Subcutaneous abdominal adipose tissue (tissue), 5 donors: ENCODE data around the gene ZNF618.

Experiments used
- H3K27ac ChIP-seq: one replicate; pipeline ENCODE4 v1.7.0; 2013; ENCODE audit warnings: low read depth, mild to moderate bottlenecking, inconsistent platforms, low read length, moderate library complexity
- H3K27me3 ChIP-seq, 5 donors: one replicate each; pipeline ENCODE4 v1.7.0; 2013; ENCODE audit warnings: low read length in 5 of 5, inconsistent platforms in 1 of 5; ENCODE audit not compliant: control insufficient read depth in 5 of 5, insufficient read depth in 4 of 5
- H3K36me3 ChIP-seq, 5 donors: one replicate each; pipeline ENCODE4 v1.7.0; 2013; ENCODE audit warnings: low read length in 5 of 5; ENCODE audit not compliant: control insufficient read depth in 5 of 5, insufficient read depth in 5 of 5
- H3K4me1 ChIP-seq, 5 donors: one replicate each; pipeline ENCODE4 v1.7.0; 2013; ENCODE audit warnings: low read length in 5 of 5, mild to moderate bottlenecking in 3 of 5, moderate library complexity in 1 of 5; ENCODE audit not compliant: control insufficient read depth in 5 of 5, insufficient read depth in 5 of 5
- H3K4me3 ChIP-seq, 5 donors: one replicate each; pipeline ENCODE4 v1.7.0; 2013; ENCODE audit warnings: low read length in 5 of 5, low read depth in 1 of 5
- H3K9ac ChIP-seq, 5 donors: one replicate each; pipeline ENCODE4 v1.7.0; 2013; ENCODE audit warnings: low read length in 5 of 5, mild to moderate bottlenecking in 4 of 5, moderate library complexity in 3 of 5
- H3K9me3 ChIP-seq, 5 donors: one replicate each; pipeline ENCODE4 v1.7.0; 2013; ENCODE audit warnings: low read length in 5 of 5; ENCODE audit not compliant: control insufficient read depth in 5 of 5
- donor health status: healthy.
- donor health status: healthy.
- donor health status: healthy.
- donor health status: healthy.
- donor health status: healthy.

The ZNF618 gene

DNA sequence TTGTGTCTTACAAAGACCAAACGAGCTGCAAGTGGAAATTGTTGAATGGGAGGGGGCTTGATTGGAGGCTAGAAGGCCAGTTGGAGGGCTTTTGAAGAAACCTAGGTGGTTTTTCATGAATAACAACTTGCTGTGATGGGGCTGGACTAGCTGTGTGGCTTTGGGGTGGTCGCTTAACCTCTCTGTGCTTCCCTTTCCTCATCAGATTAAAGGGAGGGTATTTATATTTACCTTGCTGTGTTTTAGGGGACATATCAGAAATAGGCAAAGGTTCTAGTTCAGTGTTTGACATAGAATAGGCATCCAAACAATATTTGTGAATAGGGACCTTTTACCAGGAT is 74.9 kb downstream of the ZNF618 start:
- Histone ChIP-seq H3K27me3 (no peaks in the 10 kb centered on the region), H3K36me3 (peaks cover 0 to 3% (median 0%) of the 10 kb centered on the region in 5 donors), H3K4me1 (peaks cover 0 to 16% (median 14%) of the 10 kb centered on the region in 5 donors), H3K9ac (no peak overlapping the region), H3K4me3 (no peak overlapping the region), H3K9me3 (no peaks in the 10 kb centered on the region), H3K27ac (no peak overlapping the region)

DNA sequence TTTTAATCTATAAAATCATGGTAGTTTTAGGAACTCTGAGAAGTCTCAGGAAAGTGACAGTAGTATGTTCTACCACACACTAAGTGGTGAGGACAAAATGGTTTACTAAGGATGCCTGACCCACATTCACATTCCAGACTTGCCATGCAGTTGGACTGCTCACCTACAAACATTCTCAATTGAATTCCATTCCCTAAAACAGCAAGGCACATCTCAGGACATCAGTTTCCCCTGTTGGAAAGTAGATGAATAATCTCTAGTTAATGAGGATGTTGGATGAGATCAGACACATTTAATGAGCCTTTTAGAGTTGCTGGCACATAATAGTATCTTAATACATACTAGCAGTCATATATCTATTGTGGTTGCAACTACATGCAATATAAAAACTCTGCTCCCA is 76.6 kb downstream of the ZNF618 start:
- Histone ChIP-seq H3K36me3 (no peaks in the 10 kb centered on the region), H3K9ac (no peak overlapping the region), H3K4me1 (peaks cover 0 to 26% (median 19%) of the 10 kb centered on the region in 5 donors)

DNA sequence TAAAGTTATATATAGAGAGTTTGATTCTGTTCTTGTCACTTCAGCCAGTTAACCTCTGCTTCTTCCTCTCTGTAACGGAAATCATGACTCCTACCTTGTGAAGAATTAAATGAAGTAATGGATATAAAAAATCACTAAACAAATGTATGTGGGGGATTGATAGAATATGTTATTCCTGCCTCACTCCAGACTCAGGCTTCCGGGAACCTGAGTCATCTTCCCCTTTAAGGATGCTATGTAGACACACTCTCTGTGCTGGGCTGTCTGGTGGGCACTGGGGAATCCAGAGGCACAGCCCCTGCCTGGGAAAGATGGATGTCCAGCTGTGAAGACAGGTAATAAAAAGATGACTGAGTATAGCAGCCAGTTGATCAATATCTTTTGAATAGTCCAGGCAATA is 77.4 kb downstream of the ZNF618 start:
- Histone ChIP-seq H3K4me1 (peaks cover 0 to 35% (median 27%) of the 10 kb centered on the region in 5 donors), H3K27ac (no peak overlapping the region), H3K4me3 (no peak overlapping the region), H3K36me3 (no peaks in the 10 kb centered on the region), H3K9ac (no peak overlapping the region), H3K9me3 (no peaks in the 10 kb centered on the region), H3K27me3 (no peaks in the 10 kb centered on the region)

More for the DNA sequence above, 76.6 kb downstream of the ZNF618 start:
- Histone ChIP-seq H3K4me3 (no peak overlapping the region), H3K9me3 (no peaks in the 10 kb centered on the region), H3K27me3 (no peaks in the 10 kb centered on the region), H3K27ac (no peak overlapping the region)

DNA sequence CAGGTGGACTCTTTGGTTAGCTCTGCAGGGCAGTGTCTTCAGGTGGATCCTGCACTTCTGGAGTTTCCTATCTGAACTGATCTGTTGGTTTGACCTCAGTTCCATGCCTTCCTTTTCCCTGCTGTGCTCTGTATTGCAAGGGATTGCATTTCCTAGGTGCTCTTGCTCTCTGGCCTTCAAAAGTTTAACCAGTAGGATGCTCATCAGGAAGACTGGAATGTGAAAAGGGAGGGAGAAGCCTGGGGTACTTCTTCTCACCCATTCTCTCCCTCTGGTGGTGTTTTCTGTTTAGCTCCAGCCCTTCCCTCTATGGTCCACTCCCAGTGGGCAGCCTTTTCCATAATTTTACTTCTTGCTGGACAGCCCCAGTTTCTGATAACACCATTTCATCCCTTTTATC is 78.5 kb downstream of the ZNF618 start:
- Histone ChIP-seq H3K4me1 (peaks cover 0 to 36% (median 27%) of the 10 kb centered on the region in 5 donors), H3K9me3 (no peaks in the 10 kb centered on the region), H3K9ac (no peak overlapping the region), H3K27me3 (no peaks in the 10 kb centered on the region), H3K4me3 (no peak overlapping the region), H3K27ac (no peak overlapping the region), H3K36me3 (no peaks in the 10 kb centered on the region)

DNA sequence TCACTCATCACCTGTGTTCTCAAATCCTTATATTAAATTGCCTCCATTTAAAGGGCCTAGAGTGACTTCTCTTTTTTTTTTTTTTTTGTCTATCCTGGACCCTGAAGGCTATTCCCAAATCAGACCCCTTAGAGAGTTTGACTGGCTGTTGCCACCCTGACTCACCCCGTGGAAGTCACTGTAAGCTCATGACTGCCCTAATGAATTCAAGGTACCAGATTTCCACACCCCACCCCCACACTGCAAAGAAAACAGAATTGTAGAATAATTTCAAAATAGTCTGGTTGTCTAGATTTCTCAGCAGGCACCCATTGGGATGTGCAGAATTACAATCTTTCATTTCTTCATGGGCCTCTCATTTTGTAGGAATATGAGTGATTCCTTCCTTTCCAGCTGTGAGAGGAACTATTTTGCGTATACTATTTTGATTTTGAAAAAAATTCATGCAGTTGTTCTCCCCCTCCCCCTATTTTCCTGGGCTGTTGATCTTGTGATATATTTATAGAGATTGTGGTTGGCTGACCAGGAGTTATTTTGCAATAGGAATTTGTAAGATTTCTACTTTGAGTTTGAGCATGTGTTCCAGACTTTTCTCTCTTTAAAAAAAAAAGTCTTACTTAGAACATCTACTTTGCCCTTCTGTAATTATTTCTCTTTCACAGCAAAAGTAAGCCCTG is 79.1 kb downstream of the ZNF618 start:
- Histone ChIP-seq H3K36me3 (no peaks in the 10 kb centered on the region), H3K4me3 (no peak overlapping the region), H3K9me3 (no peaks in the 10 kb centered on the region), H3K4me1 (peaks cover 0 to 36% (median 27%) of the 10 kb centered on the region in 5 donors), H3K27me3 (no peaks in the 10 kb centered on the region), H3K27ac (peak overlapping the region; percentile 46), H3K9ac (no peak overlapping the region)

DNA sequence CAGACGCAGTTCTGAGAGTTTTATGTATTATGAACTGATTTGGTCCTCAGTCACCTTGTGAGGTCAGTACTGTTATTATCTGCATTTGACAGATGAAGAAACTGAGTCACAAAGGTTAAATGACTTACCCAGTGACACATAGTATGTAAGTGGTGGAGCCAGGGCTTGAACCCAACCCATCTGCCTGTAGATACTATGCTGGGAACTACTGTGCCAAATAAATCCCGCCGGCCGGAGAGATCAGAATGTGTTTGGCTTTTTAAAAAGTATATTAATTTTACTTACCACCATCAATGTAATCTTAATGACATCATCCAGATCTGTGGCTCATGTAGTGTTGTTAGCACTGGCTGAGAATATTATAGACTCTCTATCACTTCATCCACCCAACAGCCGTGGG is 80.8 kb downstream of the ZNF618 start:
- H3K4me1 ChIP-seq, result peaks cover 0 to 36% (median 27%) of the 10 kb centered on the region in 5 donors
- H3K27ac ChIP-seq, result no peak overlapping the region

DNA sequence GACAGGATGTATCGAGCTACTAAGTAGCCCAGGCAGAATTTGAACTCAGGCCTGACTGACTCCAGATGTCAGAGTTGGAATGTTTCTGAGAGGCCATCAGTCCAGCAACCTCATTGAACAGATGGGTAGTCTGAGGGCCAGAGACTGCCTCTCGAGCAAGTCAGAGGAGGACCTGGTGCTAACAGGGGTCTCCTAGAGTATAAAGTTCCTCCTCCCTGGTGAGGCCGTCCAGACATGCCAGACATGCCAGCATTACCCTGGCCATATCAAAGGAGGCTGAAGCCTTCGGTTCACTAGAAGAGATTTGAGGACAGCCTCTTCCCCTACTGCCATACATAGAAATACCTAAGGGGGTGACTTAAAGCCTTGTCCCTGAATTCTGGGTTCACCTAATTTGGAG is 81.2 kb downstream of the ZNF618 start:
- no peak overlapping the region for H3K9ac ChIP-seq
- no peak overlapping the region for H3K27ac ChIP-seq

More for the DNA sequence above, 80.8 kb downstream of the ZNF618 start:
- Histone ChIP-seq H3K36me3 (peaks cover 0 to 4% (median 0%) of the 10 kb centered on the region in 5 donors), H3K4me3 (no peak overlapping the region), H3K9ac (no peak overlapping the region), H3K9me3 (no peaks in the 10 kb centered on the region), H3K27me3 (no peaks in the 10 kb centered on the region)

DNA sequence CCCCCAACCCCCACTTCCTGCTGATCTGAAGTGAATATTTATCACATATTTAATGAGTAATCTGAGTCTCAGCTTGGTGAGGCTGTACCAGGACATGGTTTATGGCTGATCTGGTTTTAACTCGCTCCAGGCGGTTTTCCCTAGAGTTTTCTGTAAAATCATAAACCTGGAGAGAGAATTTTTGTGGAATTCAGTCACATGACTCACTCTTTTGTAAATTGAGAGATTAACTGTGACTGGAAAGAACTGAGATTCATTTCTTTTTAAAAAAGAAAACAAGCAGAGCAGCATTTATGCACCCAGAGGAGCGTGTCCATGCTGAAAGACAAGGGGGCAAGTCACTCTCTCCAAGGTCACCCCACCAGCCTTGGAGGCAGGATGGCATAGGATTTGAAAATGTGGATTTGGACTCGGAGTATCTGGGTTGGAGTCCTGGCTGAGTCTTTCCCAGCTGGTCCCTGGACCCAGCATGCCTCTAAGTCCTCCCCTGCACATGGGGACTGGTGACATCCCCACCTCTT is 81.8 kb downstream of the ZNF618 start:
- H3K9me3 ChIP-seq, result no peaks in the 10 kb centered on the region
- no peak overlapping the region for H3K9ac ChIP-seq
- no peaks in the 10 kb centered on the region for H3K27me3 ChIP-seq
- H3K4me3 ChIP-seq, result no peak overlapping the region
- H3K27ac ChIP-seq, result no peak overlapping the region
- peaks cover 0 to 42% (median 27%) of the 10 kb centered on the region in 5 donors for H3K4me1 ChIP-seq
- peaks cover 0 to 4% (median 0%) of the 10 kb centered on the region in 5 donors for H3K36me3 ChIP-seq

More for the DNA sequence above, 81.2 kb downstream of the ZNF618 start:
- Histone ChIP-seq H3K36me3 (peaks cover 0 to 4% (median 0%) of the 10 kb centered on the region in 5 donors), H3K9me3 (no peaks in the 10 kb centered on the region), H3K4me1 (peaks cover 0 to 38% (median 27%) of the 10 kb centered on the region in 5 donors), H3K4me3 (no peak overlapping the region), H3K27me3 (no peaks in the 10 kb centered on the region)

DNA sequence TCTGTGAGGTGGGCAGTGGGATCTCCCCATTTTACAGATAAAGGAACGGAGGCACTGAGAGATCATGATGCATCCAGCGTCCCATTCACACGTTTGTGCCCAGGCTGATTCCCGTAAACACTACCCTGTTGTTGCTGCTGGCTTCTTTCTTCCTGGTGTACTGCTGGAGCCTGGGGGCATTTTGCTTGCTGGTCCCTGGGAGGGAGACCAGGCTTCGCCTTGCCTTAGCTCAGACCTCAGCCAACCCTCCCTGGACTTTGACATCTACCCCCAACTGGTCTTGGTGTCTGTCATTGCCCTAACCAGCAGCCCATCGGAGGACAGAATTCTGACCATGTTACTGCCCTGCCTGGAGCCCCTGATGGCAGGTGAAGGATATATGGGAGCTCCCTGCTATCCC is 82.4 kb downstream of the ZNF618 start:
- Histone ChIP-seq H3K4me1 (peaks cover 0 to 42% (median 27%) of the 10 kb centered on the region in 5 donors), H3K27ac (no peak overlapping the region), H3K9me3 (no peaks in the 10 kb centered on the region), H3K4me3 (no peak overlapping the region), H3K9ac (no peak overlapping the region), H3K27me3 (no peaks in the 10 kb centered on the region), H3K36me3 (peaks cover 0 to 4% (median 0%) of the 10 kb centered on the region in 5 donors)

DNA sequence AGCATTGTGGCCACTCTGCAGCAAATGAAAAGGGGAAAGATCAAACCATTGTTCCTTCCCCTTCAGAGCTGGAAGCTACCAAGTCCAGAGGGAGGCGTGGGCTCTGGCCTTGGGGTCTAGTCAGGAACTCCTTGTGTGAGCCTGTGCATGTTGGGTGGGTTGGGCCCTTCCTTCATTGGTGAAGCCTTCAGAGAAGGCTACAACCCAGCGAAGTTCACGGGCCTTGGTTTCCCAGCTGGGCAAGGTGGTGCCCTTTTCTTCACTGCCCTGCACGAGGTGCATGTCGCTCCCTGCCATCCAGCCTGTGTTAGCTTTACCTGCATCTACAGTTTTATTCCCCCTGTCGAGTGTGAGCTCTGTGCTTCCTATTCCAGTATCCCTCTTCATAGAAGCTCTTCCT is 84.7 kb downstream of the ZNF618 start:
- Histone ChIP-seq H3K4me1 (peaks cover 0 to 47% (median 32%) of the 10 kb centered on the region in 5 donors), H3K9me3 (no peaks in the 10 kb centered on the region), H3K4me3 (no peak overlapping the region), H3K36me3 (peaks cover 0 to 4% (median 0%) of the 10 kb centered on the region in 5 donors), H3K9ac (no peak overlapping the region), H3K27ac (no peak overlapping the region), H3K27me3 (no peaks in the 10 kb centered on the region)
